GM18505 (cell line): ENCODE measurements around the gene SCN1B.
"Not testable (repeated sequence)": the region's sequence is repeated elsewhere in the genome, so short reads cannot be mapped to it uniquely, and the experiment has no call there.

Source experiments
- ATAC-seq: cut with Tn5 transposase; IDR thresholded peaks from one replicate; pipeline ENCODE4 v1.9.1; 2021; ENCODE audit not compliant: unreplicated experiment
- POLR2A ChIP-seq: IDR thresholded peaks from 4 replicates; pipeline ENCODE4 v1.6.1; 2011; ENCODE audit warnings: borderline replicate concordance; ENCODE audit not compliant: insufficient read depth, insufficient read length; ENCODE audit errors: extremely low read depth

The SCN1B gene

GRCh38 chr19:35006342-35006998 is 23.8 kb upstream of the SCN1B start:
- TF ChIP-seq POLR2A: no peak
- no peak for ATAC-seq

GRCh38 chr19:35006999-35007365 is 23.3 kb upstream of the SCN1B start:
- ATAC-seq: no peak
- no peak for TF ChIP-seq POLR2A

- ATAC-seq: not testable (repeated sequence)
Measured at GRCh38 chr19:35007427-35007826, 22.8 kb upstream of the SCN1B start.

GRCh38 chr19:35008891-35009341 is 21.4 kb upstream of the SCN1B start:
- TF ChIP-seq POLR2A: no peak
- no peak for ATAC-seq

- no peak for ATAC-seq
- TF ChIP-seq POLR2A: no peak
Measured at GRCh38 chr19:35009424-35010415, 20.6 kb upstream of the SCN1B start.

GRCh38 chr19:35011091-35011689 is 19.1 kb upstream of the SCN1B start:
- no peak for ATAC-seq
- TF ChIP-seq POLR2A: no peak

GRCh38 chr19:35011737-35012682 is 18.3 kb upstream of the SCN1B start:
- no peak for ATAC-seq
- TF ChIP-seq POLR2A: no peak

GRCh38 chr19:35013041-35013819 is 17.0 kb upstream of the SCN1B start:
- no peak for ATAC-seq

GRCh38 chr19:35013820-35014754 is 16.2 kb upstream of the SCN1B start:
- ATAC-seq: no peak
- no peak for TF ChIP-seq POLR2A

More at GRCh38 chr19:35013041-35013819, 17.0 kb upstream of the SCN1B start:
- TF ChIP-seq POLR2A: no peak

GRCh38 chr19:35014774-35015173 is 15.5 kb upstream of the SCN1B start:
- not testable (repeated sequence) for ATAC-seq

GRCh38 chr19:35015270-35015953 is 14.9 kb upstream of the SCN1B start:
- ATAC-seq: no peak
- TF ChIP-seq POLR2A: no peak

- ATAC-seq: no peak
- no peak for TF ChIP-seq POLR2A
Measured at GRCh38 chr19:35015954-35016351, 14.3 kb upstream of the SCN1B start.
